RCC 7860 (cell line): ENCODE measurements around the gene RPL9.
A peak's percentile ranks its signal among the peaks of the same experiment; 100 is the strongest.
"Not testable (repeated sequence)": the region's sequence is repeated elsewhere in the genome, so short reads cannot be mapped to it uniquely, and the experiment has no call there.

Source experiments
- DNase-seq: peaks from one replicate; pipeline ENCODE4 v3.0.0-alpha.2; 2015; ENCODE audit warnings: low spot score
- FAIRE-seq: peaks from 2 replicates; lab custom pipeline; 2012; peaks lifted over from hg19 to GRCh38; lab: Jason Lieb, UNC

RPL9 gene

DNA sequence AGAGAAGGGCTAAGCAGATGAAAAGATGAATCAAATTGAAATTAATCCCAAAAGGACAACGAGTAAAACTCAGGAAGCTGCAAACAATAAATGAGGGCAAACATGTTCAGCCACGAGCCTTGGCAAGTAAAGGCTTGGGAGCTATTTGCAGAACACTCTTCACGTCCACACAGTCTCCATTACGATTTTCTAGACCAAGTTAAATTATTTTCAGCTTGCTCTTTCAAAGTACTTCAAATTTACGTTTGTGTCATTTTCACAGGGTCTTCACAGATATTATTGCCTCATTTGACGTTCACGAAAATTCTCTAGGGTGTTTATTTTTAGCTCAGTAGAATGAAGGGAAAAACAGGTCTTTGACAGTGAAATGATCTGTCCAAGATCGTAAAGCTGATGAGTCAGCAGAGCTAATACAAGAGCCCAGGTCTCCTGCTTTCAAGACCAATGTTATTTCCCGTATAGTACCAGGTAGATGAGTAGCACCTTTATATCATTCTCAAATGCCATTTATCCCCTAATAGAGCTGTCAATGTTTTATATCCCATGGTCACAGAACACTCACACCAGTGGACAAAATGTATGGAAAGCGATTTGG is 31.1 kb downstream of the RPL9 start:
- DNase-seq (no peak), FAIRE-seq (no peak)

- FAIRE-seq: no peak
- DNase-seq: no peak
Observed at GRCh38 chr4:39426728-39427127, 32.0 kb downstream of the RPL9 start.

DNA sequence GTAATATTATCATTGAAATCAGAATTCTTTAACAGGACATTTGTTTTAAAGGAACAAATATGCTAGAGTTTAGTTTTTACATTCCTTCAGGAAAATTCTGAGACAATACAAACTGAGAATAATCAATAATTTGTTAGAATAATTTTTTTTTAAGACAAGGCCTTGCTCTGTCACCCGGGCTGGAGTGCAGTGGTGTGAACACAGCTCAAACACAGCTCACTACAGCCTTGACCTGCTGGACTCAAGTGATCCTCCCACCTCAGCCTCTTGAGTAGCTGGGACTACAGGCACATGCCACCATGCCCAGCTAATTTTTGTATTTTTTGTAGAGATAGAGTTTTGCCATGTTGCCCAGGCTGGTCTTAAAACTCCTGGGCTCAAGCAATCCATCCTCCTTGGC is 33.4 kb downstream of the RPL9 start:
- DNase-seq, FAIRE-seq: not testable (repeated sequence)

GRCh38 chr4:39422247-39422646 is 36.5 kb downstream of the RPL9 start:
- DNase-seq (no peak), FAIRE-seq (no peak)

- no peak for FAIRE-seq
- no peak for DNase-seq
Observed at GRCh38 chr4:39415678-39416283, 42.9 kb downstream of the RPL9 start.

GRCh38 chr4:39411561-39411960 is 47.2 kb downstream of the RPL9 start:
- not testable (repeated sequence) for DNase-seq, FAIRE-seq

- no peak for FAIRE-seq
- DNase-seq: no peak
Observed at GRCh38 chr4:39410415-39410814, 48.3 kb downstream of the RPL9 start.

DNA sequence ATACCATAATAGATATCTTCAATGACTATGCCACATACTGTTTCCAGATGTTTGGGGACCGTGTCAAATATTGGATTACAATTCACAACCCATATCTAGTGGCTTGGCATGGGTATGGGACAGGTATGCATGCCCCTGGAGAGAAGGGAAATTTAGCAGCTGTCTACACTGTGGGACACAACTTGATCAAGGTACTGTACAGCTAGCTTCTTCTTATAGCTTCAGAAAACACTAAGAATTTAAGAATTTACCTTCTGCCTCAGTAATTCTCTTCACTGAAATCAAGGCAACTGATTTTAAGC is 51.2 kb downstream of the RPL9 start:
- DNase-seq: no peak
- FAIRE-seq: no peak

- peak; percentile 29 for DNase-seq
- FAIRE-seq: no peak
Observed at GRCh38 chr4:39406763-39407583, 51.7 kb downstream of the RPL9 start, which contains the start of gene KLB. Gene KLB, plus strand, starts transcription at chr4:39406930. Its CDS starts 20 bp downstream, at chr4:39406950.
